Stimulated activated naive CD4-positive, alpha-beta T cell (primary cell): Measurements from ENCODE around the gene ANK3.

Experiments used
- DNase-seq, 6 experiments: peaks; one replicate each; lab custom pipeline; 2025; lab: John Stamatoyannopoulos, UW

The ANK3 gene

DNA sequence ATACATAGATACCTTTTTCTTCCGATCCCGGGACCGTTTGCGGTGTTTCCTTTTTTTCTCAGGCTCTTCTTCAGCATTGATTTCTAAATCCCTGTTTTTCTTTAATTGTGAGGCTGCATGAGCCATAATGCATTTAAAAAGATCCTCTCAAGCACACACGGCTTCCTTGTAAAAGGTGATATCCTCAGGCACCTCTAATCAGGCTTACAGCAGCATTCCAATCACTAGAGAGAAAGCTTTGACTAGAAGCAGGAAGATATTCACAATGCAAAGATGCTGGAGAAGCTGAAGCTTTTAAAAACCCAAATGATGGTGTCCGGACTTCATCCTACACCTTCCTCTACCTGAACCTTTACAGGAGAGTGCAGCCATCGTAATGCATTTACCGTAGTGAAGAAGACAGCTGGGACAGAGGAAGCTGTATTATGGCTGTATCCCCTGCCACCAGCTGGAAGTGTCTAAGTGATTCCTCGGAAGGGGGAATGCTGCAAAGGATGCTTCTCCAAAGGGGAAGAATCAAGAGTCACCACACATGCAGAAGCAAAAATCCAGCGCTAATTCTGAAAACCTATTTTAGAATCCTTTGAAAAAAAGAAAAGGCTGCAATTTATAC is at the start of gene ANK3:
Gene ANK3, minus strand, starts transcription at position 463 of the 613 bp plus-strand sequence. Its CDS starts 337 bp downstream, at position 126.
- DNase-seq = no peak

DNA sequence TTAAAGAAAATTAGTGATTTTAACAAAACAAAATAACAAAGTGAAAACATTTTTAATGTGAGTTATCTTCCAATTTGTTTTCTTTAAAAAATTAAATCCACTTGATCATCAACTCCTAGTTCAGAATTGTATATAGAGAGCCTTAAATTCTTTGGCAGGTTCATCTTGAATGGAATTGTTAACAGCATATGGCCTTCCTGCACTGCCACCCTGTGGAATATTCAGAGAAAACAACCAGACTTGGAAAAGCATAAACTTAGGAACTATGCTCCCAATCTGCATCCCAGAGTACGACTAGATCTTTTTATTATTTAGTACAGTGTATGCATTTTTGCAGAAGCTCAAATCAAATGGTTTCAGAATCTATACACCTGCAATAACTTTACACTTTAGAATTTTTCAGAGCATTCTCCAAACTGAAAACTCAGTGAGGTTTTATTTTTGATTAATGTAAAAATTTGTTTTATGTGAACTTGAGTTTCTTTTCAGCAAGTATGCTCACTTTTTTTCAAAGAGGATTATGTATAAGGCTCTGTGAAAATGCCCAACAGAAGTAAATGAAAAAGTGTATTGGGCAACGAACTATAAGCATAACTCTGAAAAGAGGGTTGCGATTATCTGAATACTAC is 44.9 kb upstream of the ANK3 start:
- DNase-seq = no peak

DNA sequence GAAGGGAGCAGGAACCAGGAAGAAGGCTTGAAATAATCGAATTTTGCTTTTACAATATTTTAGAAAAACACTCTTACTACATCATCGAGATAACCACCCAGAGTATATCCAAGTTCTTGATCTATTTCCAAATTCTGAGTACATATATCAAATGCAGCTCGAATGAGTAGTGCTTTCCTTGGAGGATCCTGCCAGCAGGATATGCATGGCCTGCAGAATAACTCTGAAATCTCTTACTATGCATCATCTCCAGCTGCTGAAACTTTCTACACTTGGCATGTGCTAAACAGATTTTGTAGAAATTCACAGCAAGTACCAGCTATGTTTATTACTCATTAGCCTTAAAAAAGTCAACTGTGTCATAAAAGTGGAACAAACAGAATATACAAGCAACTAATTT is 44.0 kb upstream of the ANK3 start:
- no peak for DNase-seq

DNA sequence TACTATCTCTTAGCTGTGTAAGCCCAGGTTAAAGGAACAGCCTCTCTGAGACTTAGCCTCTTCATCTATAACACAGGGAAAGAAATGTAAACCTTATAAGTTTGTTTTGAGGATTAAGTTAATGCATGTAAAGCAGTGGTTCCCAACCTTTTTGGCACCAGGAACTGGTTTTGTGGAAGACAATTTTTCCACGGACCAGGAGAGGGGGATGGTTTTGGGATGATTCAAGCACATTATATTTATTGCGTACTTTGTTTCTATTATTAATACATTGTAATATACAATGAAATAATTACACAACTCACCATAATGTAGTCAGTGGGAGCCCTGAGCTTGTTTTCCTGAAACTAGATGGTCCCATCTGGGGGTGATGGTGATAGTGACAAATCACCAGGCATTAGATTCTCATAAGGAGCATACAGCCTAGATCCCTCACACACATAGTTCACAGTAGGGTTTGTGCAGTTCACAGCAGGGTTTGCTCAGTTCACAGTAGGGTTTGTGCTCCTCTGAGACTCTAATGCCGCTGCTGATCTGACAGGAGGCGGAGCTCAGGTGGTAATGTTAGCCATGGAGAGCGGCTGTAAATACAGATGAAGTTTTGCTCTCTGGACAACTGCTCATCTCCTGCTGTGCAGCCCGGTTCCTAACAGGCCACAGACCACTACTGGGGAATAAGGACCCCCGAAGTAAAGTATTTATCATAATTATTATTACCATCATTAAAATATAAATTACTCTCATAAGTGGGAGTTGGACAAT is 41.3 kb upstream of the ANK3 start:
- no peak for DNase-seq

DNA sequence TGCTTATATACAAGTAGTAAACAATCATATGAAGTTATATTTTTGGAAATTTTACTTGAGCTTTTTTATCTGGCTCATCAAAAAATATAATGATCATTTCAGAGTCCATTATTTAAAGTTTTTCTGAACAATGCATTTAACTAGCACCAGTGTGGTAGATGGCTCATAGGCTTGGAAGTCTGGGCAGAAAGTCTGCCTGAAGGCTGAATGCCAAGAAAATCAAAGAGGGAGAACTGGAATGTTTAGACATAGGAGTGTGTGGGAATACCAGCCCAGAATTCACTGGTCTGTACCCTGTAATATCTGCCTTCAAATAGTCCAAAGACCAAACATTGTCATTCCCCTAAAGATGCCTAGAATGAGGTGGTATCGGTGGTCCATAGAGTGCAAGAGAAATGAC is 40.3 kb upstream of the ANK3 start:
- DNase-seq = no peak

DNA sequence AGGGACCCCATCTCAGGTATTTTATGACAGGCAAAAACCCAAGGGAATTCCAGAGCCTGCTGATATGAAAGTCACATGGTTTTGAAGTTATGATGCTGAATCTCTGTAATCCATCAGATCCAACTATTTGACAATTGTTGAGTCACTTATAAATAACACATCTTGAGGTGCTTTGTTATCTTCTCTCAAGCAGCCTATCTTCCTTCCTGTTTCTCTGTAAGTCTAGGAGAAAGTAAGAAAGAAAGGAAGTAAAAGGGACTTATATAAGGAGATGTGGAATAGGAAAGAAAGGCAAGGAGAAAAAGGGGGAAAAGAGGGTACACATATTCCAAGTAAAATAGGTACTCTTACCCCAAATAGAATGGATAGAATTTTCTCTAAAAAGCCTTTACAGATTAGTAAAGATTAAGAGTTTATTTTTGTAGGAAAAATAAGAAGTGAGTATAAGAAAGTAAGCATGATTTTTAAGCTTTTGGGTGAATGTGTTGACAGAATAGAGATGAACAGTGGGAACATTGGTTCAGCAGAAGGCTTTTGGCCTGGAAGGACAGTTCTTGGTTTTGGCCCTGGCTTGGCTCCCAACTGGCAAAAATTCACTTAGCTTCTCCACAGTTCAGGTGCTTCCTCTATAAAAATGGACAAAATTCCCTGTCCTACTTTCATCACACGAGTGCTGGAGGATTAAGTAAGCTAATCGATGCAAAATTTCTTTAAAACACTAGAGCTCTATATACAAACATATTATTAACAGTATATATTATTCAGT is 39.6 kb upstream of the ANK3 start:
- DNase-seq = no peak

DNA sequence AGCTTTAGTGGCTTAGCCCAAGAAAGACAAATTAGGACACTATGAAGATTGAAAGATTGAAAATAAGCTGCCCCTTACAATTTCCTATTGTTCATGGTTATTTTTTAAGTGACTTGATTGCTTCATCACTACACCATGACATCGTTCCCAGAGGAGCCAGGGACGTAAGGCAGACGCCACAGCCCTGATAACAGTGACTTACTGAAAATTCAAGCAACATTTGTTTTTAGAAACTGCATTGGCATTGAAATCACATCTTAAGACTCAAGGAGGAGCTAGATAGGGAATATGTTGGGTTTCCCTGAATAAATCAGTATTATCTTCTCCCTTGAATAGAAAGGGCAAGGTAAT is 38.7 kb upstream of the ANK3 start:
- DNase-seq = no peak

DNA sequence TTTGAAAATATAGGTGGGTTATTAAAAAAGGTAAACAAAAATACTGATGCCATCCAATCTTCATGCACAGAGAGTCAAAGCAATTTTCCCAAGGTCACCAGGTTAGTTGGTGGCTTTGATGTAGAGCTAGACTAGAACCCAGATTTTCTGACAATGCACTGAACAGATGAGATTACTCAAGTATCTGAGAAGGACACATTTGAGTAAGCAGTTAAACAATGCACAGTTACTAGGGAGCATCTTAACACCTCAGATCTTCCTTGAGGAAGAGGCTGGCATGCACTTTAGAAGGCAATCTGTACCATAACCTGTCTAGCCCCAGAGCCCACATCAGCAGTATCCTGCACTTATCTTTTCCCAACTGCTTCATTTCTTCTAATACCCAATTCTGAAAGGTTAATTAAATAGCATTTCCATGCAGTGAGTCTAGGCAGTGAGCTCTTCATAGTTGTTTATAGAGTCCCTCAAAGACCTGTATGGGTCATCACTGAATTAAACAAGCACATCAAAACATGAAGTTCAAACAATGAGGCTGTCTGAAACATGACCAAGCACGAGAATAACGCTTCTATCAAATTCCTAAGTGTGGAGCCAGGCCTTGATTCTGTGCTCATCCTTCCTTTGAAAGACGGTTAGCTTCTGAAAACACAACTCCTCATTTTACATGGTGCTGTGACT is 38.2 kb upstream of the ANK3 start:
- no peak for DNase-seq

DNA sequence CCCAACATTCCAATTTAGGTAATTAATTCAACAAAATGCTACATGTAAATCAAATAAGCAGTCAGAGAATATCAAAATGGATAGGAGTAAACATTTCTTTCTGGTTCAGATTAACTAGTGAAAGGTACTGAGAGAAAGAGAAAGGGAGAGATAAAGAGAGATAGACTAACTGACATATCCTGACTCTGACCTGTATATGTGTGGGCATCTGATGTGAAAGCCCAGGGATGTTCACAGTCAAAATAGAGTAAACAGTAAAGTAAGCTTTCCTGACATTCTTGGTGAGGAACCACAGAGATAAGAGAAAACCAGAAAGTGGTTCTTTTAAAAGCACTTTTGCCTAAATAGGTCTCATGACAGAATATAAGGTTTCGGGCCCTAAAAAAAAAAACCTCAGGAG is 37.5 kb upstream of the ANK3 start:
- DNase-seq = no peak

DNA sequence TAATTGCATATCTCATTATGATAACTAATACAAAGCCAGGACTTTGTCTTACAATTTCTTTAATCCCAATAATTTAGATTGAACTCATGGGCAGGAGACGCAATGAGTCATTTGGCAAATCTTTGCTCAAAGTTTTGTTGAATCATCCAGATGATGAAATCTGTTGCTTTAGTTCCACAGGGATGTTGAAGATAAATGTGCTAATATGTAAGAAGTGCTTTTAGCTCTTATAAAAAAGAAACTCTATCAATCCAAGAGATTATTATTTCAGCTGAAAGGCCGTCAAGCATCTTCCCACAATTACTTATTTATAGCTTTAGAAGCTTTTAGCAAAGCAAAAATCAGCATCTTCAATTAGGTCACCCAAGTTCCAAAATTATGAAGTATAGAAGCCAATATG is 36.8 kb upstream of the ANK3 start:
- DNase-seq = no peak

DNA sequence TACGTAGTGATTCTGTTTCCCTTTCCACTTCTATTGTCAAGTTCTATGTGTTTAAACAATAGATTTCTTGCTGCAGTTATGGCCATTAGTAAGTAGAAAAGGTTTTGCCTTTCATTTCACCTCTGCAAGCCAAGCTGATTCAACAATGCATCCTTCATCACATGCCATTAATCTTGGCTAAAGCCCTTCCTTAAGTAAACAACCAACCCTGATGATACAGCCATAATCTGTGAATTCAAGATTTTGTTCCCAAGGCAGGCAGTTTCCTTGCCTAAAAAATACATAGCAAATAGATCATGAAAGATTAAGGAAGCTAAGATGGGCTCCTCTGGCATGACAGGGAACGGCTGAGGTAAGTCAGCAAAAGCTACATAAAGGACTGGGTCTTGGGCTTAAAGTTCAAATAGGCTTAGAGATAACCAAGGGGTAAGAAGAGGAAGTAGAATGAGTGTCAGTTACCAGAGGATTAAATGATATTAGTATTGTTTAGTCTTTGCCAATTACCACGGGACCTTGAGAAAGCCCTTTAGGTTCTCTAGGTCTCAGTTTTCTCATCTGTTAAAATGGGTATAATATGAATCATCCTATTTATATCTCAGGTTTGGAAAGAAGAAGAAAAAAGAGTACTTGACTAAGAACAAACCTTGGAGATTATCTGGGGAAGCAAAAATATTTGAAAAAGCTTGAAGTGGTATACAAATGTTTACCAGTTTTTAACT is 35.9 kb upstream of the ANK3 start:
- DNase-seq = no peak

DNA sequence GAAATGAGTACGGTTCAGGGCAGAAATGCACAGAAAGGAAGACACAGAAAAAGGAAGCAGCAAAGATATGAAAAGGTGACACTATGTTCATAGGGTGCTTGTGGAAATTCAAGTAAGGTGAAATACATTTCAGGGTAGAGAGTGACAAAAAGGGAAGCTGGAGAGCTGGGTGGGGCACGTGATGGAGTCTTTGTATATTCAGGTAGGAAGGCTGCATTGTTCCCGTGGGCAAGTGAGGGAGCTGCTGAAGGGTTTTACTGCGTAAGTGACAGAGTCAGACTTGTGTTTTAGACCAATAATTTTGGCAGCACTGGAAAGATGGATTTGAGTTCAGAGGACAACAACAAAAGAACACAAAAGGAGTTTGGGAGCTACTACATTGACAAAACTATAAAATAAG is 35.3 kb upstream of the ANK3 start:
- DNase-seq = no peak

DNA sequence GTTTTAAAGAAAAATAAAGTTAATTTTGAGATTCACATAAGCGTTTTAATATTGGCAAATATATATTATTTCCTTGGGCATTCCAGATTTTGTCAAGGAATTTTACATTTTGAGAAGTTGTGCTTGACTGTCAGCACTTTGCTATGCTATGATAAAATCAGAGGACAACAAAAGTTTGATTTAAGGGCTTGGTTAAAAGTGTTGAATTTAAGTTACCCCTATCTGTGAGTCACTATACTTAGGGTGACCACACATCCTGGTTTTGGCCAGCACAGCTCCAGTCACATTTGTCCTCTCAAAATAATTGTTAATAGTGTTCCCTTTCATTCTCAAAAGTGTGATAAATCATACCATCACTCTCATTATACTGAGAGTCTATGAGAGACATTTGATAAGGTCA is 34.2 kb upstream of the ANK3 start:
- DNase-seq = no peak

DNA sequence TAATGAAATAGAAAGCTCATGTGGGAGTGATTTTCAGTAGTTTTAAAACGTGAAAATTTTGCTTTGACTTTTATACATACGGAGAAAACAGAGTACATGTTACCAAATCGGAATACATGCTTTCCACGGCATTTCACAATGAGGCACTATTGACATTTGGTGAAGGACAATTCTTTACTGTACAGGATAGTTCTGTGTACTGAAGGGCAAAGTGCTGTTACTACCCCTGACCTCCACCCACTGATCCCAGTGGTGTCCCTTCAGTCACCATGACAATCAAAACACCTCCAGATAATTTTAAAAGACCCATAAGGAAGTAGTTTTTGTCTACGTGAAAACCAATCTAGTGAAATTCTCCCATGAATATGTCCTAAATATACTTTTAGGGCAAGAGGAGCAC is 33.1 kb upstream of the ANK3 start:
- no peak for DNase-seq

DNA sequence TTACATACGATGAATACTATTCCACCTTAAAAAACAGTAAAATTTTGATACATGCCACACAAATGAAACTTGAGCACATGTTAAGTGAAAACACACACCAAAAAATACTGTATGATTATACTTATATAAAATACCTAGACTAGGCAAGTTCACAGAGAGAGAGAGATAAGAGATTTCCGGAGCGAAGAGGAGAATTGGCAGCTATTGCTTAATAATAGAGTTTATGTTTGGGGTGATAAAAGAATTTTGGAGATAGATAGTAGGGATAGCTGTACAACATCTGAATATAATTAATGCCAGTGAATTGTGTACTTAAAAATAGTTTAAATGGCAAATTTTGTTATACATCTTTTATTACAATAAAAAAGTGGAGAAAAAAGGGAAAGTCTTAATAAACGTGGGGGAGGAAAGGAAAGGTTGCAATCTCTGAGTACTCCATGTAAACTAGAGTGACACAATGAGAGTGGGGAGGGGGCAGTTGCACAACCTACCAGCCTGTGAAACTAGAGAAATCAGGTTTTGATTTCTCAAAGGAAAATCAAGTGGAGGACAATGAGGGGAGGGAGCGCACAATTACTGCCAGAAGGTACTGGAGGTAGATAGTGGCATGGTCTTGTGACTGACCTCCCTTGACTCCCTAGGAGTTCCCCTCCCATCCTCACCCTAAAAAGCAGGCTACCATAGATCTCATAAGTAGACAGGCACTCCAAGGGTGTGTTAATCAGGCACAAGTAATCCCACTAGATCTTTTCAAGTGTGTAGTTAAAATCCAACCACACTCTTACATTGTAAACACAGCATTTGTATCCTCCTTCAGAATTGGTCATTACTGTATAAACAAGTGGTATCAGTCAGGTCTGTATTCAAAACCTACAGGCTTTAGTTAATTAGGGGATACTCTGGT is 31.6 kb upstream of the ANK3 start:
- DNase-seq = no peak

DNA sequence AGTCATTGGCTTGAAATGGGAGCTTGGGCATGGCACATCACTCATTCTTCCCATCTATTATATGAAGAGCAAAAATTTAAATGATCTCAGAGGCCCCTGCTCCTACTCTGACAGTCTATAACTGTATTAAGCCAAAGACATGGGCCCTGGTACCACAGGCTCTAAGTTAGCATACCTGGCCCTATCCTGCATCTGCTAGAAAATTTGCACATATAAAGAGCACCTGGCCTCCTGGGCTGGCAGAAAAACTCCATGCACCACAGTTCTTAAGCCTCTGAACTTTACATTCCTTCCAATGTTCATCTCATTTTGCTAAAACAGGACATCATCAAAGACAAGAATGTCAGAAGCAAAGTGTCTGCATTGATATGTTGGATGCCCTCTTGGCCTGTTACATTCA is 29.6 kb upstream of the ANK3 start:
- DNase-seq = no peak

DNA sequence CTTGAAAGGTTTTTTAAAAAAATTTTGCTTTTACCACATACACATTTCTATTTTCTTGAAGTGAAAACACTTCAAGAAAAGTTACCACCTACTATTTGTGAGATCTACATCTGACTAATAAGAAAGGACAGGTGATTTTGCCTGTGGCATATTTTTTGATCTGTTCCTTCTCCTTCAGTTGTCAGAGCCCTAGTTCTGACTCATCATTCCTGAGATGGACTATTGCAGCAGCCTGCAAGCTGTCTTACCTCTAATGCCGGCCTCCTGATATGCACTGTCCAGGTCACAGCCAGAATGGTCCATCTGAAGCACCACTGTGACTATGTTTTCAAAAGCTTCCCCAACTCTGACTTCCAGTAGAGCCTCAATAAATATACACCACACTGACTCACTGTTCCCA is 28.2 kb upstream of the ANK3 start:
- DNase-seq = no peak

DNA sequence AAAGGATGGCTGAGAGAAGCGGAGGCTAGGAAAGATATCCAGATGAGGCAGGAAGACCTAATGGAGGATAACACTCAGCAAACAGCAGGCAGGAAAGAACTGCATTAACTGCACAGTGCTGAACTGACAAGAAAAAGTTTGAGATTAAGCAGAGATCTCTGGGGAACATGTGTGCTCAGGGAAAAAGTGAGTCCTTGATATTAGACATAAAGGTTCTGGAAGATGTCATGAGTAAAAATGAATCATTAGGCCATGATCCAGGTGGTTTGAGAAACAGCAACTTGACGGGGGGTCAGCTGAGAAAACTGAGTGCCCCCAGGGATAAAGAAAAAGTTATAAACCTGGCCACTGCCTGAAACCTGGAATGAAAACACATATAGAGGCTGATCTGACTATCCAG is 27.3 kb upstream of the ANK3 start:
- DNase-seq = no peak

DNA sequence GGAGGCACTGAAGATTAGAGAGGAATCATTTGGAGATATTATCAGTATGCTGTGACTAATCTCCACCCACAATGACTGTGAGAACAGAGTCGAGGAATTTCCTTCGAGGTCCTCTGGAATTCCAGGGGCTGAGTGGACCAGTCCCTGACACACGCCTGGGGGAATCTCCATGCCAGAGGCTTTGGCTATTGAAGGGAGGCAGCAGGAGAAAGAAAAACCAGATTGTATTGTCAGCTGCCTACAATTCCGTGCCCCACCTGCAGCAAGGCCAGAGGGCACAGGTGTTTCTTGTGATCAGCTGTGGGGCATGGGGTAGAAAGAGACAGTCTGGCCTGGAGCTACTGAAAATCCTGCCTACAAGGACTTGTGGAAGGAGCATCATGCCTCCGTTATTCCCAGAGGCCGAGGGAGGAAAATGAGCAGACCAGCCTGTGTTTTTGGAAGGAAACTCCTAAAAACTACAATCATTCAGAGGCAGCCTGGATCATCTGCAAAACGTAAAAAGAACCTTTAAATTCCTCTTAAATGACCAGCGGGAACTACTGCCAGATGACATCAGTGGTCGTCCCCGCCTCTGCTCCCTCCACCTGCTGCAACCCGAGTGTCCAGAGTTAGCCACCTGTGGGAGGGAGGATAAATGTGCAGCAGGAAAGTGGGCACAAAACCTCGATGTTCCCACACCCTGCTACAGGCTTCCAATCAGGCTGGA is 25.4 kb upstream of the ANK3 start:
- no peak for DNase-seq

DNA sequence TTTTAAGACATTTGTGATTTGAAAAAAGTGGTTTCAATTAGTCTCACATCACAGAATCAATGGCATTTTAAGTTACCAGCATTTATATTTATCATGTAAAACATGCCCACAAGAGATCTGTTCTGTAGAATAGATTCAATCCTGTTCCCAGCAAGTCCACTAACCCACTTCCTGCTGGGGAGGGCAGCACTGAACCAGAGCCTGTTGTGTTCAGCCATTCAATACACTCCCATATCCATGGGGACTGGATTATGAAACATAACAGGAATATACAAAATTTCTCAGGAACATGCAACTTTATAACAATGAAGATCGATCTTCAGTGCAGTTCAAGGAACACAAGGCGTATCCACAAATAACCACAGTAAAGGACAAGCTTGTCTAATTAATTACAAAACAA is 24.4 kb upstream of the ANK3 start:
- no peak for DNase-seq
